ENCODE data around the gene PGRMC2. TPM values are rescaled to one million over a fixed set of nuclear protein-coding genes. Genes with fewer than 3 reads are reported as not detected.

Gene PGRMC2
- total and polyA plus RNA-seq, 2 donors (not counting 1 experiment from before 2014, with no cell fraction given): 4.7 to 30.7 TPM

DNA sequence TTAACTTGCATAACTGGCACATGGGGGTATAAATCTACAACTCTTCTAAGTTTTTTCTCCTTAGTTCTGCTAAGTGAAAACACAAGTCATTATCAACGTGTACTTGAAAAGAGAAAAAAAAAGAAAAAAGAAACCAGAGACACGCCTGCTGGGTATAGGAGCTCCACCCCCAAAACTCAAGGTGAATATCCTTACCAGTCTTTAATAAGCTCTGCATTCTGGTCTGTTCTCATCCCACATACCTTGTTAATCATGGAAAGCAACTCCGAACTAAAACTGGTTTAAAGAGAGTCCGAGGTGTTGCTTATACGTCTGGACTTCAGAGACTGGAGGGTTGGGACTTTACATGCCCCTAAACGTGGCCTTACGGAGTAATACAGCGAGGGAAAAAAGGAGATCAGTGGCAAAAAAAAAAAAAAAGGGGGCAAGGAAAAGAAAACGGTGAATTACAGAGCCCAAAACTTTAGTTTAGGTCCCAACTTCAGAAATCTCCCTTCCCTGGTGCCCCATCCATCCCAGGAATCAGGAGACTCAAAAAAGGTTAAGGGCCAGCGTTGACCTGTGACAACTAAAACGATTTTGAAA, 1.0 kb downstream of the PGRMC2 start:
- H3K4me1 Mint-ChIP-seq: peaks cover 32% of the 10 kb centered on the region

More for the DNA sequence above, 1.0 kb downstream of the PGRMC2 start:
- Histone ChIP-seq H3K9ac (ENCODE audit: low read length) (peak overlapping the region; percentile 80), H3K4me1 (ENCODE audit: control insufficient read depth in 2 of 2, insufficient read depth in 2 of 2, low read length in 2 of 2) (peaks cover 23 to 27% of the 10 kb centered on the region in 2 donors), H4K20me1 (ENCODE audit: control insufficient read depth, insufficient read depth, low read length, poor library complexity, severe bottlenecking) (peaks cover 9% of the 10 kb centered on the region), H2AFZ (ENCODE audit: insufficient read depth, low read depth, low read length, poor library complexity, severe bottlenecking) (peak overlapping the region; percentile 77), H3K36me3 (replicated peaks in 1 of 2; ENCODE audit: control extremely low read depth in 1 of 2, control insufficient read depth in 1 of 2, extremely low read depth in 1 of 2, insufficient read depth in 2 of 2, low read length in 1 of 2) (no peaks in the 10 kb centered on the region), H3K4me2 (replicated peaks; ENCODE audit: low read depth, low read length, poor library complexity, severe bottlenecking) (peak overlapping the region; percentile 85), H3K9me3 (ENCODE audit: control extremely low read depth in 1 of 3, control insufficient read depth in 2 of 3, insufficient read depth in 1 of 3, low read length in 2 of 3) (no peaks in the 10 kb centered on the region), H3K27me3 (replicated peaks in 1 of 4; ENCODE audit: control extremely low read depth in 1 of 4, control insufficient read depth in 3 of 4, insufficient read depth in 4 of 4, low read length in 3 of 4) (no peaks in the 10 kb centered on the region), H3K27ac (ENCODE audit: low read length in 2 of 2) (peak overlapping the region; percentile 44 to 61), H3K4me3 (ENCODE audit: control extremely low read depth in 1 of 5, extremely low read depth in 1 of 5, insufficient read depth in 1 of 5, low read depth in 2 of 5, low read length in 4 of 5) (peak overlapping the region; percentile 55 to 90 (median 88)), H3K79me2 (ENCODE audit: control insufficient read depth, insufficient read depth, low read length) (peaks cover 40% of the 10 kb centered on the region)
- peak overlapping the region; percentile 87 for H3K4me3 Mint-ChIP-seq
- H3K27ac Mint-ChIP-seq: peak overlapping the region; percentile 81
- 0% methylated on average over 1 of the region's 11 CpGs for WGBS (ENCODE audit: insufficient coverage)
- intact Hi-C loops (cut with micrococcal nuclease): loop anchor here (2.0 kb wide), 1 partner anchor 96 kb away; no protein-coding TSS in a partner anchor
- no peaks in the 10 kb centered on the region for H3K27me3 Mint-ChIP-seq
- ATAC-seq (ENCODE audit: low read depth) (no peak), DNase-seq (peak; percentile 52)
- ChIA-PET CTCF (interaction anchor here (0.7 kb wide), 1 partner anchor 261 kb away, joined by 3 read pairs; no protein-coding TSS in a partner anchor), POLR2A (interaction anchor here (1.6 to 2.1 kb wide), 2 partner anchors 226 to 321 kb away, joined by 4 to 14 read pairs; partner anchors contain the start of genes ABHD18, LARP1B and MFSD8)
- TF ChIP-seq, protein P1, sequence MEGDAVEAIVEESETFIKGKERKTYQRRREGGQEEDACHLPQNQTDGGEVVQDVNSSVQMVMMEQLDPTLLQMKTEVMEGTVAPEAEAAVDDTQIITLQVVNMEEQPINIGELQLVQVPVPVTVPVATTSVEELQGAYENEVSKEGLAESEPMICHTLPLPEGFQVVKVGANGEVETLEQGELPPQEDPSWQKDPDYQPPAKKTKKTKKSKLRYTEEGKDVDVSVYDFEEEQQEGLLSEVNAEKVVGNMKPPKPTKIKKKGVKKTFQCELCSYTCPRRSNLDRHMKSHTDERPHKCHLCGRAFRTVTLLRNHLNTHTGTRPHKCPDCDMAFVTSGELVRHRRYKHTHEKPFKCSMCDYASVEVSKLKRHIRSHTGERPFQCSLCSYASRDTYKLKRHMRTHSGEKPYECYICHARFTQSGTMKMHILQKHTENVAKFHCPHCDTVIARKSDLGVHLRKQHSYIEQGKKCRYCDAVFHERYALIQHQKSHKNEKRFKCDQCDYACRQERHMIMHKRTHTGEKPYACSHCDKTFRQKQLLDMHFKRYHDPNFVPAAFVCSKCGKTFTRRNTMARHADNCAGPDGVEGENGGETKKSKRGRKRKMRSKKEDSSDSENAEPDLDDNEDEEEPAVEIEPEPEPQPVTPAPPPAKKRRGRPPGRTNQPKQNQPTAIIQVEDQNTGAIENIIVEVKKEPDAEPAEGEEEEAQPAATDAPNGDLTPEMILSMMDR (IDR thresholded peaks at IDR 0.05): no peak
- no peak for TF ChIP-seq EZH2 (IDR thresholded peaks at IDR 0.05; ENCODE audit: borderline replicate concordance, insufficient read depth, low read depth, low read length, poor library complexity, severe bottlenecking)
- no peaks in the 10 kb centered on the region for H3K9me3 Mint-ChIP-seq (ENCODE audit: insufficient read depth)

Data from B cell (primary cell).